GM12874 (cell line): ENCODE measurements around the gene APOL1.

Experiments
- CTCF ChIP-seq: IDR thresholded peaks from 2 replicates; pipeline ENCODE4 v1.5.1; 2011; ENCODE audit warnings: low read depth, mild to moderate bottlenecking, control low read depth, low read length, moderate library complexity; ENCODE audit not compliant: insufficient read depth

APOL1 gene

DNA sequence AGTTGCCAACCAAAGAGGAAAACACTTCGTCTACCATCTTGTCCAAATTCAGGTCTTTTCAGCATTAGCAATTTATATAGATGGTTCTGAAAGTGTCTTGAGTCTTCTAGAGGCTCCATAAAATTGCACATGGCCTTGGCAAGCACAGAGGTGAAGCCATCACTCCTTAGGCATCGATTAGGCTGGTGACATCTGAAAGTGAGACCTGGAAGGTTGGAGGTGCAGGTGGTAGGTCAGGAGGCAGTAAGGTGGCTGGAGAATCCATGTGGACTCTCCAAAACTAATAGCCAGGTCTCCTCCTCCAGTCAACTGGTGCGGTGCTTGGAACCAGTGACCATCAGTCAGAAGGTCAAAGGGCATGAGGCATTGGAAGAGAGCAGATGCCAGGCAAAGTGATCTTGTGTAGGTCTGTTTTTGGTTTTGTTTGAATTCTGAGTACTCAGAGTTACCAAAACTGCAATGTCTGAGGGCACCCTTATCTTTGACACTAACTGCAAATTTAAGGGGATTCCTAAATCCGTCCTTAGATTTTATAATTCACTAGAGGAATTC, 7.1 kb upstream of the APOL1 start:
- TF ChIP-seq CTCF = no peak

DNA sequence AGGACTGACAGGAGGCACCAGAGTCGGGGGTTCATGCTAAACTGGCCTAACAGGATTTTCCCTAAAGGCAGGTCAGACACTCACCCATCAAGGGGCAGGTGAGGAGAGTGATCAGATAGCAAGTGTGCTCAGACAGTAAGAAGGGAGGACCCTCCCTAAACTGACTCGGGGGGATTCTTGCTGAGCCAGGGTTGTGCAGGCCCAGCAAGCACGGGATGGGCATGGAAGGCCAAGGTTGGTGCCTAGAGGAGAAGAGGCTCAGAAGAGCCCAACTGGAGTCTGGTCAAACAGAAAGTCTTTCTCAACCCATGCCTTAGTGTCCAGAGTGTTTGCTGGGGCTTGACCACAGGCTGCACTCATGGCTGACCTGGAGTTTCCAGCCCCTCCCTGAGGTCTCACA, 6.2 kb upstream of the APOL1 start:
- TF ChIP-seq CTCF = no peak

- no peak for TF ChIP-seq CTCF
Measured at GRCh38 chr22:36247955-36248354, 5.0 kb upstream of the APOL1 start.

- no peak for TF ChIP-seq CTCF
Measured at GRCh38 chr22:36249160-36249559, 3.8 kb upstream of the APOL1 start.

GRCh38 chr22:36253523-36254490, 874 bp downstream of the APOL1 start:
- TF ChIP-seq CTCF = no peak

DNA sequence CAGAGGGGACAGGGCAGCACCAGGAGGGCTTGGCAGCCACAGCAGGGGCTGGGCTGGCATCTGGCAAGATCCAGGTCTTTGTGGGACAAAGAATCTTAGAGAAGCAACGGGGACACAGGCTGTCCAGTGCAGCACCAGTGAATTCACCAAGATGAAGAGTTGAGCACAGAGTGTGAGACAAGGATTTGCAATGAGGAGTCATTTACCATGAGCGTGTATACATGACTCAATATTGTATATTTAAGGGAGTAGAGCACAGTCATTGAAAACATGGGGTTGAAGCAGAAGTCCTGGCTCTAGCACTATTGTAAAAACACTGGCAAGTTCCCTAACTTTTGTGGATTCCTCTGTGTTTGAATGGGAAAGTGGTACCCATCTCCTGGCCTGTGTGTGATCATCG, 3.5 kb downstream of the APOL1 start:
- no peak for TF ChIP-seq CTCF

GRCh38 chr22:36257308-36257707, 4.4 kb downstream of the APOL1 start:
- TF ChIP-seq CTCF = no peak
